HG03060 (cell line): ENCODE measurements around the gene DIP2C.
"Not testable (repeated sequence)": the region's sequence is repeated elsewhere in the genome, so short reads cannot be mapped to it uniquely, and the experiment has no call there.

Experiments
- ATAC-seq: cut with Tn5 transposase; IDR thresholded peaks from one replicate; pipeline ENCODE4 v1.9.1; 2021; ENCODE audit warnings: low read depth, moderate number of reproducible peaks; ENCODE audit not compliant: unreplicated experiment

Gene DIP2C

DNA sequence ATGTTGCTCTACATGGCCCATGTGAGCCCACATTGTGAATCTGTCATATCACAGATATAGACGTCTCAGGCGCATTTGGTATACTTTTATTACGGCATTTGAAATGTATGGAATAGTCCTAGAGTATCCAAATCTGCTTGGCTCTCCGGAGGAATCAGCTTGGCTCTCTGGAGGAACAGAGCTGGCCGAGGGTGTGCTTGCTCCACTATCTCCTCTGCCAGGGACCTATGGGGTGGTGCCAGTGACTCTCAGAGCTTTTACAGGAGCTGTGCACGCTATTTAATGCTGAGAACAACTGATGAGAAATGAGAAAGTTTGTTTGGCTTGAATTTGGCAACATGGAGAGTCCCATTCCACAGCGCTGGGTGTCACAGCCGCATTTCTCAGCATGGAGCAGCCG, 410.2 kb downstream of the DIP2C start:
- ATAC-seq: no peak

DNA sequence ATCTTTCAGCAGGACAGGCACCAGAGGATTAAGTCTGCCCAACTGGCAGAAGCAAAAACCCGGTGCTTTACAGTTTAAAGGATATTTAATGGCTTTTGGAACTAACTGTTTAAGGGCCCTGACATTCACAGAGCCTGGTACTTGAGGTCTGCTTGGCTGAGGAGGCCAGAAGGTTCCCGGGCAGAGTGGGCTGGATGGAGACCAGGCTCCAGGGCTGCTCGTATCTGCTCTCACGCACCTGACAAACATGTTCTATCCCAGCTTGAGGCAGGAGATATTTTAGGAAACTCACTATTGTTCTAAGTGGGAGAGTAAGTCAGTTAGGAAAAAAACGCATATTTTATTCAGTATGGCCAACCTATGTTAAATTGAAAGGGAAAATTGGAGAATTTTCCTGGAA, 410.8 kb downstream of the DIP2C start:
- no peak for ATAC-seq

DNA sequence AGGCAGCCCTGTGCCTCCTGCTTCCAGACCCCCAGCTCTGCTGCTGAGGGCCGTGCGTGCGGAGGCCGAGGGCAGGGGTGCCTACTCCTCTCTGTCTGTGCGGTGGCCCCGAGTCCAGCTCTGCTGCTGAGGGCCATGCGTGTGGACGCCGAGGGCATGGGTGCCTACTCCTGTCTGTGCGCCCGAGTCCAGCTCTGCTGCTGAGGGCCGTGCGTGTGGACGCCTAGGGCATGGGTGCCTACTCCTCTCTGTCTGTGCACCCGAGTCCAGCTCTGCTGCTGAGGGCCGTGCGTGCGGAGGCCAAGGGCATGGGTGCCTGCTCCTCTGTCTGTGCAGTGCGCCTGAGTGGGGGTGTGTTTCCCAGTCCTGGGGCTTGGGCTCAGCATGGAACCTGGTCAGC, 411.5 kb downstream of the DIP2C start:
- no peak for ATAC-seq

DNA sequence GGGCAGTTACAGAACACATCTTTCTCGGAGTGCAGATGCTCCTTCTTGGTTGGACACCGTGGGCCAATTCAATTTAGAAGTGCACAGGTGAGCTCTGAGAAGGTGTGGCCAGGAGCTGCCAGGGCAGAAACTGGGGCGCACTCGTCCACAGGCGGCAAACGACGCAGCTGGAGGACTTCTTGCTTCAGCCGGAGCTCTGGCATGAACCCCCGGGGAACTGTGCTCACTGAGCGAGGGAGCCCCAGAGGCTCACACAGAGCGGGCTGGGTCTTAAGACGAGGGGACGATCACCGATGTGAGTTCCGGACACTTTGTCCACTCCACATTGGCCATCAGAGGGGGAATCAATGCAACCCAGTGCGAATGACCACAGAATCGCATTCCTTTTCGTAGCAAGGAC, 413.8 kb downstream of the DIP2C start:
- no peak for ATAC-seq

DNA sequence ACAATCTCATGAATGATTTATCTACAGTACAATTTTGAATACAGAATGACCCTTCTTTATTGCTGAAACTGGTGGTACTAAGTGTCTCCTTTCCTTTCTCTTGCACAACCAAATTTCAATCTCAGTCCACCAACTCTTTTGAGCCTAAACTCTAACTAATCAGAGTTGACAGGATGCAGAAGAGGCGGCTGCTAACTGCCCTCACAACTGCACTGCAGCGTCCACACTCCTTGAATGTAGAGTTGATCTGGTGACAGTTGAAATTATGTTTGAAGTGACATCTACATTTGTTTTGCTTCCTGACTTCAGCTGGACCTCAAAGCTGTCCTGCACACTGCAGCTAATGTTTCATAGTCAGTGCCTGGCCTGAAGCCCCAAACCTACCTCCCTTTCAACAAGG, 414.6 kb downstream of the DIP2C start:
- no peak for ATAC-seq

DNA sequence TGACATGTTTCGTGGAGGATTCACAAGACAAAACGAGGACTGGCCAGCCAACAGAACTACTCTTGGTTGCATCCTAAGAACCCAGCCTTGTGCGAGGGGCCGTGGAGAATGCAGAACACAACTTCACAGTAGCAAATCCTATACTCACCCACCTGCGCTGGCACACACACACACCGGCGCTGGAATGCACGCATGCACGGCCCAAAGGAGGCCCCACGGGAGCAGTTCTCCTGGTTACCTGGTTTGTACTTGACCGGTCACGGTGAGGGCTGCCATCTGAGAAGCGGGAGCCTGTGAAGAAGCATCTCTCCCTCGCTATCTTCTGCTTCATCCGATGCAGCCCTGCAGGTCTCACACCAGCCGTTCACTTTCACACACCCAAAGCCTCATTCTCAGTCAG, 416.4 kb downstream of the DIP2C start:
- no peak for ATAC-seq

DNA sequence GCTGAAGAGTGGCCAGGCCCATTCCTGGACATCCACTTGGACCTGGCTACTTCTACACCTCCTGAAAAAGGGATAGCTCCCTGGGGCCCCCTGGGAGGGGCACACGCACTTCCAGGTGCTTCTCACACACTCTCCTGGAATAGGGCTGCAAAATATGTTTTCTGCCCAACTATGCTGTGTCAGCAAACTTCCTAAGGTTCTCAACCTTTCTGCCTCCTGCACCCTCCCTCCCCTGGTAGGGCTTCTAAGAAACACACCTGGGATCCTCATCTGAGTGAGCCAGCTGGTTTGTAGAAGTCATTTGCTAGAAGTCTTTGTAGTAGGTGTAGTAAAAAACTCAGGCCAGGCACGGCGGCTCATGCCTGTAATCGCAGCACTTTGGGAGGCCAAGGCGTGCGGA, 417.7 kb downstream of the DIP2C start:
- no peak for ATAC-seq

DNA sequence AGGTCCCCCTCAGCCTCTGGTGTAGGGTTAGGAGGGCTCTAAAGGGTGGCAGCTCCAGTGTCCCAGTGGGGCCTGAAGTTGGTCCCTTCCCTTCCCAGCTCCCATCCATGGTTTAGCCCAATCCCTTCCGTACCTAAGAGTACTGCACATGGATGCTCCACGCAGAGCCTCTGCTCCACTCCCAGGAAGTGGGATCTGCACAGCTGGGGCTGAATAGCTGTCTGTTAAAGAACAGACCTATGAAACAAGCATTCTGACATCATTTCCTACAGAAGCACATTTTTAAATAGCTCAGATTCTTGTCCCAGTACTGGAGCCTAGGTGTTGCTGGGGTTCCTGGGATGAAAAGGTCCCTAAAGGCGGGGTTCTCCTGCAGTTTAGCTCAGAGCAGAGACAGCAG, 418.3 kb downstream of the DIP2C start:
- no peak for ATAC-seq

DNA sequence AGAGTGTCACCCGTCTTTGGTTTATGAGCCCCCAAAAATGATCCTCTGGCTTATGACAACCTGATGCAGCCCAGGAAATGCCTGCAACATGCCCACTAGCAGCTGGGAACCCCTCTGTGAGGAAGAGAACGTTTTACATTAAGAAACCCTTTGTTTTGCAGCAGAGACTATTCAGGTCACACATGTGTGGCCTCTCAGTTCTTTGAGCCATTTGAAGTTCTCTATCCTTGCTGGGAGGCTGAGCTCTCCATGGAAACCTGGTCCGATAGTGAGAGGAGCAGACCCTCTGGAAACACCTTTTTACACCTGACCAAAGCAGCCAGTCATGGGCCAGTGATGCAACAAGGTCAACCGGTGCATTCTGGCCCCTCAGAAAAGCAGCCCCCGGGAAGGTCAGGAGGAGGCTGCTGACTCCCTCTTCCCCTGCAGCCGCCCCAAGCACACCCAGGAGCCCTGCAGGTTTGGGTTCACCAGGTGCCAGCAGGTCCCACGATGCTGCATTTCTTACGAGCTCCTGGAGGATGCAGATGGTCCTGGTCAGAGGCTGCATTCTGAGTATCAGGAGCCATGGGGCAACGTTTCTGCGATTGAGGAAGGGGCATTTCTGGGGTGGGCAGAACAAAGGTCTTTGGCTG, 419.9 kb downstream of the DIP2C start:
- no peak for ATAC-seq

DNA sequence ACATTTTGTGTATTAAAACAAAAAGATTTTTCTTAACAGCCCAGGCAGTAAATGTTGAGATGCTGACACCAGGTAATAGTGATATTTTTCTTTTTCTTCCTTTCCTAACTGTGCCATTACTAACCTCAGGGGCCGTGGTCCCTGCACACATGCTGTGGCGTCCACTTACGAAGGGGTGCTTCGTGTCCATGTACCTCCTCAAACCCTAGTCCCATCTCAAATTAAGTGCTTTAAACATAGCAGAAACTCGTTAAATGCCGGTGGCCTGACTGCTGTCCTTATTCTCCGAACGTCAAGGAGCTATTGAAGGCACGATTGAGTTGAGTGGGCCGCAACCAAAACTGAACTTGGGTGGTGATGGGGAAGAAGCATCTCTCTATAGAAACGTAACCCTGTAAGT, 421.8 kb downstream of the DIP2C start:
- no peak for ATAC-seq

DNA sequence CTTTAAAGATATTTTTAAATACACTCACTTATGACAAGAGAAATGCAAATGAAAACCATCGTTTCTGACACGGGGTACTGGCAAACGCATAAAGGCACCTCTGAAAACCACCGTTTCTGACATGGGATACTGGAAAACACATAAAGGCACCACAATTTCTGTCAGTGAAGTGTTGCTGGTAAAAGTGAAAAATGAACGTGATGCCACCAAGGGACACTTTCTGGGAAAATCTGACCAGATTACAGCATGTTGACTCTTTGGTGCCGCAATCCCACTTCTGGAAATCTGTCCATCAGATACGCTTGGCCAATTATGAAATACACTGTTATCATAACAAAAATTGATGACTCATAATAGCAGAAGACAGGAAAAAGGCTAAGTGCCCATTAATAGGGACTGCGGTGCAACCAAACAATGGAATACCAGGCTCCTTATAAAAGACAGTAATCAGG, 422.5 kb downstream of the DIP2C start:
- no peak for ATAC-seq

DNA sequence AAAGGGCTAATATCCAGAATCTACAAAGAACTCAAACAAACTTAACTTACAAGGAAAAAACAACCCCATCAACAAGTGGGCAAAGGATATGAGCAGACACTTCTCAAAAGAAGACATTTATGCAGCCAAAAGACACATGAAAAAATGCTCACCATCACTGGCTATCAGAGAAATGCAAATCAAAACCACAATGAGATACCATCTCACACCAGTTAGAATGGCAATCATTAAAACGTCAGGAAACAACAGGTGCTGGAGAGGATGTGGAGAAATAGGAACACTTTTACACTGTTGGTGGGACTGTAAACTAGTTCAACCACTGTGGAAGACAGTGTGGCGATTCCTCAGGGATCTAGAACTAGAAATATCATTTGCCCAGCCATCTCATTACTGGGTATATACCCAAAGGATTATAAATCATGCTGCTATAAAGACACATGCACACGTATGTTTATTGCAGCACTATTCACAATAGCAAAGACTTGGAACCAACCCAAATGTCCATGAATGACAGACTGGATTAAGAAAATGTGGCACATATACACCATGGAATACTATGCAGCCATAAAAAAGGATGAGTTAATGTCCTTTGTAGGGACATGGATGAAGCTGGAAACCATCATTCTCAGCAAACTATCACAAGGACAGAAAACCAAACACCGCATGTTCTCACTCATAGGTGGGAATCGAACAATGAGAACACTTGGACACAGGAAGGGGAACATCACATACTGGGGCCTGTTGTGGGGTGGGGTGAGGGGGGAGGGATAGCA, 423.5 kb downstream of the DIP2C start:
- not testable (repeated sequence) for ATAC-seq

DNA sequence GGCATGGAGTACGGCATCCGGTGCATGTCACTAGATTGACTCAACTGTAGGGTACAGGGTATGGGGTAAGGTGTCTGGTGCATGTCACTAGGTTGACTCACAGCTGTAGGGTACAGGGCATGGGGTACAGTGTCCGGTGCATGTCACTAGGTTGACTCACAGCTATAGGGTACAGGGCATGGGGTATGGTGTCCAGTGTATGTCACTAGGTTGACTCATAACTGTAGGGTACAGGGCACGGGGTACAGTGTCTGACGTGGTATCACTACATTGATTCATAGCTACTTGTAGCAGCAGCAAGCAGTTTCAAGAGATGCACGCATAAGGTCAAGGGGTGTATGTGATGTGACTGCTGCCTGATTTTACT, 424.4 kb downstream of the DIP2C start:
- ATAC-seq: not testable (repeated sequence)

DNA sequence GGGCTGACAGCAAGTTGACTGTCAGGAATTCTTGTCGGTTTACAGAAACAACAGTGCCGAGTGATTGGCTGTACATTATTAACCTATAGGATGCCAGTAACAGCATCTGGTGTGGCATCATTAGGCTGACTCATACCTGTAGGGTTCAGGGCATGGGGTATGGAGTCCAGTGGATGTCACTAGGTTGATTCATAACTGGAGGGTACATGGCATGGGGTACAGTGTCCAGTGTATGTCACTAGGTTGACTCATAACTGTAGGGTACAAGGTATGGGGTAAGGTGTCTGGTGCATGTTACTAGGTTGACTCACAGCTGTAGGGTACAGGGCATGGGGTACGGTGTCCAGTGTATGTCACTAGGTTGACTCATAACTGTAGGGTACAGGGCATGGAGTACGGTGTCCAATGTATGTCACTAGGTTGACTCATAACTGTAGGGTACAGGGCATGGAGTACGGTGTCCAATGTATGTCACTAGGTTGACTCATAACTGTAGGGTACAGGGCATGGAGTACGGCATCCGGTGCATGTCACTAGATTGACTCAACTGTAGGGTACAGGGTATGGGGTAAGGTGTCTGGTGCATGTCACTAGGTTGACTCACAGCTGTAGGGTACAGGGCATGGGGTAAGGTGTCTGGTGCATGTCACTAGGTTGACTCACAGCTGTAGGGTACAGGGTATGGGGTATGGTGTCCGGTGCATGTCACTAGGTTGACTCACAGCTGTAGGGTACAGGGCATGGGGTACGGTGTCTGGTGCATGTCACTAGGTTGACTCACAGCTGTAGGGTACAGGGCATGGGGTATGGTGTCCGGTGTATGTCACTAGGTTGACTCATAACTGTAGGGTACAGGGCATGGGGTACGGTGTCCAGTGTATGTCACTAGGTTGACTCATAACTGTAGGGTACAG, 425.1 kb downstream of the DIP2C start:
- not testable (repeated sequence) for ATAC-seq

DNA sequence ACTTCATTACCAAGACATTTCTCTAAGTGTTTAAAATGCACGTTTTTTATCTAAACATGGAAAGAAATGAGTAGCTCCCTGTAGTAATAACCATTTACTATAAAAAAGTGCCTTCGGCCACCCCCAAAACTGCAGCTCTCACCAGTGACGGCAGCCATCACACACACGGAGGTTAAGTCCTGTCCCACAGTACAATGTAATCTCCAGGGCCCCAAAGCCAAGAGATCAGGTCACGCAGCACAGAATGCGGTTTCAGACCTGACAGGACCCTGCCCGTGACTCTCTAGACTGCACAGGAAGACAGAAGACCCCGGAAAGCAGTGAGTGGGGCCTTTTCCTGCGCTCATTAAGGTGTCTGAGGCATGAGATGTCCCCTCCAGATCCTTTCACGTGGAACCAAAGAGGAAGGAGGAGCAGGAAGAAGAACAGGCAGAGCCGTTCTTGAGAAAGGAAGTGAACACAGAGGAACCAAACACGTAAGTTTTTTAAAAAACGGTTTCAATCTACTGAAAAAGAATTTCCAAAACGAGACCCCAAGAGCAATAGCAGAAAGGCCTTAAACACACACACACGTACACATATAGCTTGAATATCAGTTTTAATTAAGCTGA, 428.5 kb downstream of the DIP2C start:
- ATAC-seq: no peak

DNA sequence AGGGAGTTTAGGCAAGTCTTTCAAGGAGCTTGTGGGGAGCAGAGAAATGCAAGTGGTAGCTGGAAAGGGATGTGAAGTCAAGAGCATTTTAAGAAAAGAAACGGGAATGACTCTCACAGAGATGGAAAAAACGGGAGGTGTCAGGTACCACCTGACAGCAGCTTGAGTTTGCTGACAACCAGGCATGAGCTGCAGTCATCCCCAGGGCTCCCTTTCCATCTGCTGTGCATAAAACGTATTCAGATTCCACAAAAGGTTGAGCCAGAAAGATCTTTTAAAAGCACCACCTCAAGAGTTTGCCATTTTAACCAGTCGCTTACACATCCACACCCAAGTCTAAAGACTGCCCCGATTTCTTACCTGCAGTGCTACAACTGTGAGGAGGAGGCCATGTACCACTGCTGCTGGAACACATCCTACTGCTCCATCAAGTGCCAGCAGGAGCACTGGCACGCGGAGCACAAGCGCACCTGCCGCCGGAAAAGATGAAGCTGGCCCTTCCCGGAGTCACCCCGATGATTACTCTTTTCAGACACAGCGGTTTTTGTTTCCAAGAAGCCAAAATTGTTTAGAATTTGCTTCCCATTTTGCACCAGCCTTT, 437.4 kb downstream of the DIP2C start:
- ATAC-seq: no peak

DNA sequence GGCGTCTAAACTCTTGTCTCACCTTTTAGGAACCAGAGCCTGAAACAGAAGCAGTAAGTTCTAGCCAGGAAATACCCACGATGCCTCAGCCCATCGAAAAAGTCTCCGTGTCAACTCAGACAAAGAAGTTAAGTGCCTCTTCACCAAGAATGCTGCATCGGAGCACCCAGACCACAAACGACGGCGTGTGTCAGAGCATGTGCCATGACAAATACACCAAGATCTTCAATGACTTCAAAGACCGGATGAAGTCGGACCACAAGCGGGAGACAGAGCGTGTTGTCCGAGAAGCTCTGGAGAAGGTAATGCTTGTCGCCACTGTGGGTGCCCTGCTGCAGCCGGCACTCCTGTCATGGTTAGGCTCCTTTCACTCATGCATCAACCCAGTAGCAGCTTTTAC, 441.2 kb downstream of the DIP2C start:
- ATAC-seq: no peak

DNA sequence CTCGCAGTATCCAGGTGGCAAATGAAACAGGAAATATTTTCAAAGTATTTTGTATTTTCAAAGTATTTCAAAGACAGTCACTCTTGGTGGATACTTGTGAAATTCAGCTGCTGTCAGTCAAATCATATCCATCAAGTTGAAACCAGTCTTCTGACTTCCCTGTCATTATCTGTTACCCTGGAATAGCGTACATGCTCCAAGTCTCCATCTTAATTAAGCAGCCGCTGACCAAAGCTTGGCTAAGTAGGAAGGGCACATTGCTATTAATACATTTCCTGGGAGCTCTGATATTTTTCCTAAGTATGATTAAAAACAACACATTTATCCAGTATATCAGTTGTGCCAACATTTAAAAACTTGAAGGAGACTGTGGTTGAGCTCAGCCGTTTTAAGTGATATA, 442.0 kb downstream of the DIP2C start:
- ATAC-seq: no peak

DNA sequence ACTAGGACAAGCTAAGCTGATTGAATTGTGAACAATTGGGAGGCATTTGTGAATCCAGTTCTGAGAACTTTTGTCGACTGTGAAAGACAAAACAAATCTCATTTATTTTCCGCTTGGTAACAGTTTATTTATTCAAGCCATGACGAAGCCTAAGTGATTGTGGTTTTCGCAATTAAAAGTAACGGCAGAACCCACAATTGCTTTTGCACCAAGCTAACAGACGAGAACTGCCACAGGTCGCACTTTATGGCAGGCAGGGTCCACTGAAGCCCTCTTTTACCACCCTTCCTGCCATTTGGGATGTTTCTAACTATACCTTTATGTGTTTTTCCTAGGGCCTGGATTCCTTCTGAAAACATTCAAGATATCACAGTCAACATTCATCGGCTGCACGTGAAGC, 443.0 kb downstream of the DIP2C start:
- no peak for ATAC-seq

DNA sequence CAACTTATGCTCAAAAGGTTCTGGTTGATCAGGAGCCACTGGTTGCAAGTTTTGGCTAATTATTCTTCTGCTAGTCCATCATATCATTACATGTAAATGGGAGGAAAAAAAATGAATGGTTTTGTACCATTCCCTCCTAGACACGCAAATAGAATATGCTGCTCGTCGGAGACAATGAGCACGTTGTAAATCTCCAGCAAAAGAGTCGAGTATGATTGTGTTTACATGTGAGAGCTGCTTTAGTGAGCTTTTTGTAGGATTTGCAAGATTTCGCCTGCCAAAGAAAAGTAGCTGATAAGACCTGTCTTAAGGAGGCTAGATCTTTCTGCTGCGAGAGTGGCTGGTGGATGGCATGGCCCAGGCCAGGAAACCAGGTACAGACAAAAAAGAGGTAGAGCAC, 445.2 kb downstream of the DIP2C start:
- no peak for ATAC-seq
